ENCODE measurements around the gene NOL4.
"Not testable (repeated sequence)": the region's sequence is repeated elsewhere in the genome, so short reads cannot be mapped to it uniquely, and the experiment has no call there.

Gene NOL4, protein sequence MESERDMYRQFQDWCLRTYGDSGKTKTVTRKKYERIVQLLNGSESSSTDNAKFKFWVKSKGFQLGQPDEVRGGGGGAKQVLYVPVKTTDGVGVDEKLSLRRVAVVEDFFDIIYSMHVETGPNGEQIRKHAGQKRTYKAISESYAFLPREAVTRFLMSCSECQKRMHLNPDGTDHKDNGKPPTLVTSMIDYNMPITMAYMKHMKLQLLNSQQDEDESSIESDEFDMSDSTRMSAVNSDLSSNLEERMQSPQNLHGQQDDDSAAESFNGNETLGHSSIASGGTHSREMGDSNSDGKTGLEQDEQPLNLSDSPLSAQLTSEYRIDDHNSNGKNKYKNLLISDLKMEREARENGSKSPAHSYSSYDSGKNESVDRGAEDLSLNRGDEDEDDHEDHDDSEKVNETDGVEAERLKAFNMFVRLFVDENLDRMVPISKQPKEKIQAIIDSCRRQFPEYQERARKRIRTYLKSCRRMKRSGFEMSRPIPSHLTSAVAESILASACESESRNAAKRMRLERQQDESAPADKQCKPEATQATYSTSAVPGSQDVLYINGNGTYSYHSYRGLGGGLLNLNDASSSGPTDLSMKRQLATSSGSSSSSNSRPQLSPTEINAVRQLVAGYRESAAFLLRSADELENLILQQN

DNA sequence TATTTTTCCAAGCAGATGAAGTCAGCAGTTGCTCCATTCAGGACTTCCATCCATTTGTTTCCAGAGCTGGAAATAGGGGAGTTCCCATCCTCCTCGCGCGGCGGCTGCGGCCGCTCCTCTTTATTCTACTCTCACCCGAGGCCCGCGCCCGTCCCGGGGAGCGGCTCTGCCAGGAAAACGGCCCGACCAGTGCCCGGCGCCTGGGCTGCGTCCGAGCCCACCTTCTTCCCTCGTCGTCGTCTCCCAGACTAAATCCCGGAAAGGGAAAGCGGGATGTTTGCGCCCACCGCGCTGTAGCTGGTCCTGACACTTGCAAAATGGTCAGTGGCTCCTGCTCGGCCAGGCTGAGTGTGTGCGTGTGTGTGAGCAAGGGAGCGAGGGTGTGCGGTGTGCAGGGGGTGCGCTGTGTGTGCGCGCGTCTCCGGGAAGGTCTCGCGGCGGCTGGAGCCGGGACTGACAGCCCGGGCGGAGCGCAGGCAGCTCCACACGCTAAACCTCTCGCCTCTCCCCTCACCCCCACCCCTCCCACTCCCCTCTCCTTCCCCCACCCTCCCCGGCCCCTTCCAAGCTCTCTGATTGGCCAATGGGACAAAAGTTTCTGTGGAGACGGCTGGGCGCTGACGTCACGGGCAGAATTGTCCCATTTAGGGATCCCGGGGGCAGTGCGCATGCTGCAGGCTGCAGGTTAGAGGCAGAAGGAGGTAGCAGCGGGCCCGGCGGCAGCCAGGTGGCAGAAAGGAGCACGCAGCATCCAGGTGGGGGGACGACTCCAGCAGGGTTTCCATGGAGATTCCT lies at the start of gene NOL4:
Gene NOL4, minus strand, starts transcription at position 491 of the 795 bp plus-strand sequence. CDS start 1,660 bp downstream, outside the sequence.
- DNase-seq, result no peak

GRCh38 chr18:34266029-34266428 lies 41.3 kb upstream of the NOL4 start:
- not testable (repeated sequence) for DNase-seq

- DNase-seq, result no peak
Observed at GRCh38 chr18:34261865-34262780, 37.4 kb upstream of the NOL4 start.

GRCh38 chr18:34258176-34258575 lies 33.5 kb upstream of the NOL4 start:
- no peak for DNase-seq

GRCh38 chr18:34251919-34252318 lies 27.2 kb upstream of the NOL4 start:
- DNase-seq, result no peak

DNA sequence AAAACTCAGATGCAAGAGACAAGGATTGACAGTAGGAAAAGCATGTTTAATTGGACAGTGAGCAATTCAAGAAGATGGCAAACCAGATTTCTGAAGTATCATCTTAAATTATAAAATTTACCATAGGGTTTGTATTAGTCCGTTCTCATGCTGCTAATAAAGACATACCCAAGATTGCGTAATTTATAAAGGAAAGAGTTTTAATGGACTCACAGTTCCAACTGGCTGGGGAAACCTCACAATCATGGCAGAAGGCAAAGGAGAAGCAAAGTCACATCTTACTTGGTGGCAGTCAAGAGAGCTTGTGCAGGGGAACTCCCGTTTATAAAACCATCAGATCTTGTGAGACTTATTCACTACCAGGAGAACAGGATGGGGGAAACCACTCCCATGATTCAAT lies 24.0 kb upstream of the NOL4 start:
- DNase-seq, result no peak

GRCh38 chr18:34242739-34243138 lies 18.0 kb upstream of the NOL4 start:
- no peak for DNase-seq

GRCh38 chr18:34233781-34234388 lies 9.2 kb upstream of the NOL4 start:
- DNase-seq, result not testable (repeated sequence)

DNA sequence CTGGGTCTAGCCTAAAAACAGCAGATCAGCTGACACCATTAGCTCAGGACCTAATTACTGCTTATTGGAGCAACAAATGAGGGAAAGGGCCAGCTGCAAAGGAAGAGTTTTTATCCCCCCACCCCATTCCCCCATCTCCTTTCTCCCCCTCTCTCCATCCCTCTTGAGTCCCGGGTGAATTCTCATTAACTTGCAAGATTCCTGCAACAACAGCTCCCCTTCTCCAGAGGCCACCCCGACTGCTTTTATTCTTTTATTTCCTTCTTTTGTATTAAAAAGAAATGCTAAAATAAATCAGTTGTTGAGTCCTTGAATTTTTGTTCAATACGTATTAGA lies 473 bp upstream of the NOL4 start:
- DNase-seq, result no peak

GRCh38 chr18:34223893-34224422 lies 755 bp downstream of the NOL4 start:
- no peak for DNase-seq

DNA sequence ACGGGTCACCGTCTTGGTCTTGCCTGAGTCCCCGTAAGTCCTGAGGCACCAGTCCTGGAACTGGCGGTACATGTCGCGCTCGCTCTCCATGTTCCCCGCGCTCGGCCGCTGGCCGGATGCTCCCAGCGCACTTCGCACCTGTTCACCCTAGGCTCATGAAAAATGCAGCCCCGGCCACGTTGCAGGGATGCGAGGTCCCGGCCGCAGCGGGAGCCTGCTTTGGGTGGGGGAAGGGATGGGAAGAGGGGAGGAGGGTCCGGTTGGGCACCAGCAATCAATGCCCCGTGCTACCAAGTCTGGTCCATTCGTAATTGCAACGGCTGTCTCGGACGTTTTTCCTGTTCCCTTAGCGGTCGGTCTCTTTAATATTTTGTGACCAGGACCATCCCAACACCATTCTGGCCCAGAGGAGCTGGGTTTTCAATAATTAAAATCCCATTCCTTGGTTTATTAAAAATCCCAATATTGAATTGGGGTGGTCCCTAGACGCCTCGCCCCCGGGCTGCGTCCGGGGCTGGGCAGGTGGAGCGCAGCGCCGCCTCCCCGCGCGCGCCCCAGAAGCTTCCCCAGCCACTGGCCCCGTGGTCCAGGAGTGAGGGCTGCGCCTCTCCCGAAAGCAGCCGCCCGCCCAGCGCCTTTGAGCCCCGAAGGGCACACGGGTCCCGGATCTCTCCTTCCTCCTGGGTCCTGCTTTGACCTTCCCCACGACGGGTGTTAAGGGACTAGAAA lies 1.4 kb downstream of the NOL4 start:
- DNase-seq, result no peak

DNA sequence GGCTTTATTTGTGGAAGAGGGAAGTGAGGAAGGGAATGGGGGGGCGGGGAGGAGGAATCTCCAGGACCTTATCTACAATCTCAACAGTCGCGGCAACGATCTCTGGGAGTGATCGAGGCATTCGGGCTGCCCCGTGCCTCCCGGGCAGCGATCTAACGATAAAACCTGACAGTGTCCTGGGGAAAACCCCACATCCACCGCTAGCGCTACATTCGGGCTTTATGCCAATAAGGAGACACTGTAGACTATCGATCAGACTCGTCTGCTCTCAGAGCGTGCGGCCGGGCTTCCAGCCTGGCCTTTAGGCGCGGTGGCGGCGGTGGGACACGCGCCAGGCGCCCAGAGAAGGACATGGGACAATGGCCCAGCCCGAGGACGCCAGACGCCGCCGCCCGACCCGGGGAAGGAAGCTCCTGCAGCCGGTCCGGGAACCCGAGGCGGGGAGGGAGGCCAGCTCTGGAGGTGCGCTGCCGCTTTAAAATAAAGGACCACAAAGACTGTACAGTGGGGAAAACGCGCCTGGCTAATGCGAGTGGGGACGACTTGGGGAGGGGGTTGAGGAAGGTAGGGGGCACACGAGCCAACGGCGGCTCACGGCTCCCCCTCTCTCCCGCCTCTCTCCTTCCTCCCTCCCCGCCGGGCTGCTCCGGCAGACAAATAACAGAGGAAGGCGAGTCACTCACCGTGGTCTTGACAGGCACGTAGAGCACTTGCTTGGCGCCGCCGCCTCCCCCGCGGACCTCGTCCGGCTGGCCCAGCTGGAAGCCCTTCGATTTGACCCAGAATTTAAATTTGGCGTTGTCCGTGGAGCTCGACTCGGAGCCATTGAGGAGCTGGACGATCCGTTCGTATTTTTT lies 2.2 kb downstream of the NOL4 start:
- no peak for DNase-seq

- DNase-seq, result no peak
Observed at GRCh38 chr18:34221971-34222306, 2.8 kb downstream of the NOL4 start.

DNA sequence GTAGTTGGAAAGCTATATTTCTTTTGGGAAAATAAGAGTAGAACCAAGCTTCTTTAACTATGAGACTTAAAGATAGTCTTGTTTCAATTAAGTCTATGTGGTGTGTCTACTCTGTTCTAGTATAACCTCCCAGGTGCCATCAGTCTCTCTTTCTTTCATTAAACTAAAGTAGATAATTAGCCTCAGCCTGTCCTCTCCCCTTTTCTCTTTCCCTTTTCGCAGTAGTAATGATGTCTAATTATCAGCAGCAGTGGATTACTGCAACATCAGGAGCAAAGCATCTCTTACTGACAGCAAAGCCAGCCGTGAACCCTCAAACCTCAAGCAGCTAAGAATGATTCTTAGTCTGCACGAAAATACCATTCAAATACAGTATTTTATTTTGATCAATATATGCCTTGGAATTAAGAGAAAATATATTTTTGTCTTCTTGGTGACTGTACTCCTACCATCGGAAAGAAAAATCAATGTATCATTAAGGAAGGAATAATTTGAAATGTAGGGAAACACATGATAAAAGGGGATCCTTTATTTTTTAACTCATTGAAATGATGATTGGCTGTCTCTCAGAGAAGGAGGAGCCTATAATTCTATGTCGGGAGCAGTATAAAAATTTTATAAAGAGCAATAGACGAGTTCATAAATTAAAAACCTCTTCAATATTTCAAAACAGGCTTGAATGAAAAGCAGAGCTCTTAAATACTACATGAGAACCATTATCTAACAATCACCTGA lies 4.5 kb downstream of the NOL4 start:
- no peak for DNase-seq

DNA sequence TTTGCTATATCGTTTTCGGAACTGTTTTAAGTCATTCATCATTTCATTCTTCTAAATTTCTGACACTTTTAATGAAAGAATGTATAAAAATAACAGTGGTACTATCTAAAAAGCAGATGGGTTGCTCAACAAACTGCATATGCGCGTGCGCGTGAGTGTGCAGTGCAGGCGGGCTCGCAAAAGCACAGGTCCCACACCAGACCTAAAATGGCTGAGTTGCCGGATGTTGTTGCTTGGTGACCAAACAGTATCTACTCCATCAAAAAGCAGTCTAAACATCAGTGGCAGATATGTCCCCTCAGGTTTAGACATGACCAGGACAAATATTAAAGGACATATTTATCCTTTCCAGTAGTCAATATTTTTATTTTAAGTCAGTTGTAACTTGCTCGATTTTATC lies 5.1 kb downstream of the NOL4 start:
- DNase-seq, result no peak

GRCh38 chr18:34212511-34212910 lies 12.2 kb downstream of the NOL4 start:
- no peak for DNase-seq

- no peak for DNase-seq
Observed at GRCh38 chr18:34207344-34207851, 17.3 kb downstream of the NOL4 start.

DNA sequence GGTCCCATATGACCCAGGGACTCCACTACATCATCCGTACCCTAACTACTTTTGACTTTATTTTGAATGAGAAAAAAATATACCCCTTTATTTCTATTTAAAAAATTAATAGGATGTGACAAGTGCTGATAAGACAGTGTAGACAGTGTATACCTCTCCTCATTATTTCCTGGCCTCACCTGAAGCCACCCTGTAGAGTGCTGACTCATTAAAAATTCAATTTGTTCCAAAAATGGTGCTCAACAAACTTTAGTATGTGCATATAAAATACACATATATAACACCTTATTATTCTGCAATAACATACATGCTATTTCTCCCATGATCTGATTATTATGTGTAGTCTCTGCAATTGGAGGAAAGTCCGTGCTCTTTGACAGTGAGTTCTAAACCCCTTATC lies 20.8 kb downstream of the NOL4 start:
- DNase-seq, result no peak

DNA sequence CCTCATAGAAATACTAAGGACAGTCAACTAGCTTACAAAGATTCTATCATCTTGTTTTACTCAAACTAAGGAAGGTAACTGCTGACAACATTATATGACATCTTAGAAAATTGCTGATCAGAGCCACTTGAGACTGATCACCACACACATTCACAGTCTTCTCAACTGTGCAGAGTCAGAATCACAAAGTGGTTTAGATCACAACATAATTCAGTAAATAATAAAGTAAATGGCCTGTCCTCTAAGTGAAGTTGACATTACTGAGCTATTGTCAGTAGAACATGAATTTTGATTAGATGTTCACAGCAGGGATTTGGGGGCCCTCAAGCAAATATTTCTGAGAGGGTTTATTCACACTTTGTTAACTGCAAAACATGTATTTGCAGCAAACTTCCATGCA lies 28.5 kb downstream of the NOL4 start:
- DNase-seq, result no peak

Data from stimulated activated CD4-positive, alpha-beta T cell treated with anti-CD3 and anti-CD28 coated beads, Interleukin-1b, Interleukin-23, amount 100 ng/mL, for 48 hours (primary cell).